Measurements from ENCODE around the gene TGFBR3. TPM values are rescaled to one million over a fixed set of nuclear protein-coding genes. Genes with fewer than 3 reads are reported as not detected.

The TGFBR3 gene
- total and polyA plus RNA-seq, 2 of the 13 experiments (the other 11 are each of a cell fraction or from before 2014, with no cell fraction given): 76.5 to 195 TPM

DNA sequence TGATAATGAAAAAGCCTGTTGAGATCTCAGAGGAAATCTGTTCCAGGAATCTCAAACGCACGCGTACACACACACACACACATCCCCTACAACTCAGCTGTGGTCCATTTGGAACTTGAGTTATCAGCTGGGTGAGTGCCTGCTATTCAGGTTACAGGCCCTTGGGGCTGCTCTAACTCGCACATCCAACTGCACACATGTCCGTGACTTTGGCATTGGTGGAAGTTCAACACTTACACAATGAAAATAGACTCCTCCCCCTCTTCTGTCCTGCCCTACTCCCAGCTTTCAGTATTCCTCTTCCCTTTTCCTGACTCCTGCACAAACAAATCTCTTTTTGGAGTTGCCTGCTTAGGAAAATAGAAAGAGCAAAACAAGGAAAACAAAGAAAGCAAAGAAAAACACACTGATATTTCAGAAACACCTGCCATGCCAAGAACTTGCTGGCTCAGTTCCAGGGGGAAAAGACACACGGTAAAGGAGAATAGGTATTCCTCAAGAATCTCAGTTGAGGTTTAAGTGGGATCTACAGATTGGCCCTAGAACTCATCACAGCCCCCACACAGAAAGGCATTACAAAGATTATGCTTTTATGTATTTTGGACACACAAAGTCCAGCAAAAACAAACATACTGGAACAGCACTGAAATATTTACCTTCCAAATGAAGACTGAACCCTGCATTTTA is 140.9 kb downstream of the TGFBR3 start (continued):
- TF ChIP-seq, protein P1, sequence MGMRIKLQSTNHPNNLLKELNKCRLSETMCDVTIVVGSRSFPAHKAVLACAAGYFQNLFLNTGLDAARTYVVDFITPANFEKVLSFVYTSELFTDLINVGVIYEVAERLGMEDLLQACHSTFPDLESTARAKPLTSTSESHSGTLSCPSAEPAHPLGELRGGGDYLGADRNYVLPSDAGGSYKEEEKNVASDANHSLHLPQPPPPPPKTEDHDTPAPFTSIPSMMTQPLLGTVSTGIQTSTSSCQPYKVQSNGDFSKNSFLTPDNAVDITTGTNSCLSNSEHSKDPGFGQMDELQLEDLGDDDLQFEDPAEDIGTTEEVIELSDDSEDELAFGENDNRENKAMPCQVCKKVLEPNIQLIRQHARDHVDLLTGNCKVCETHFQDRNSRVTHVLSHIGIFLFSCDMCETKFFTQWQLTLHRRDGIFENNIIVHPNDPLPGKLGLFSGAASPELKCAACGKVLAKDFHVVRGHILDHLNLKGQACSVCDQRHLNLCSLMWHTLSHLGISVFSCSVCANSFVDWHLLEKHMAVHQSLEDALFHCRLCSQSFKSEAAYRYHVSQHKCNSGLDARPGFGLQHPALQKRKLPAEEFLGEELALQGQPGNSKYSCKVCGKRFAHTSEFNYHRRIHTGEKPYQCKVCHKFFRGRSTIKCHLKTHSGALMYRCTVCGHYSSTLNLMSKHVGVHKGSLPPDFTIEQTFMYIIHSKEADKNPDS (CRISPR knock-in tag; IDR thresholded peaks at IDR 0.05): no peak
- no peak for TF ChIP-seq HNRNPH1 (optimal IDR thresholded peaks at IDR 0.05; ENCODE audit: low read depth, low read length)
- TF ChIP-seq NCOA2 (CRISPR knock-in tag; IDR thresholded peaks at IDR 0.05): peak; percentile 48
- TF ChIP-seq ZNF577 (CRISPR knock-in tag; IDR thresholded peaks at IDR 0.05; ENCODE audit: borderline replicate concordance, low read depth): no peak
- no peak for TF ChIP-seq ZNF101 (CRISPR knock-in tag; IDR thresholded peaks at IDR 0.05; ENCODE audit: borderline replicate concordance, low read depth)
- TF ChIP-seq SP4 (CRISPR knock-in tag; IDR thresholded peaks at IDR 0.05): no peak
- no peak for TF ChIP-seq NBN (conservative IDR thresholded peaks at IDR 0.05)
- no peak for TF ChIP-seq MTA3 (CRISPR knock-in tag; IDR thresholded peaks at IDR 0.05)
- TF ChIP-seq, protein P2, sequence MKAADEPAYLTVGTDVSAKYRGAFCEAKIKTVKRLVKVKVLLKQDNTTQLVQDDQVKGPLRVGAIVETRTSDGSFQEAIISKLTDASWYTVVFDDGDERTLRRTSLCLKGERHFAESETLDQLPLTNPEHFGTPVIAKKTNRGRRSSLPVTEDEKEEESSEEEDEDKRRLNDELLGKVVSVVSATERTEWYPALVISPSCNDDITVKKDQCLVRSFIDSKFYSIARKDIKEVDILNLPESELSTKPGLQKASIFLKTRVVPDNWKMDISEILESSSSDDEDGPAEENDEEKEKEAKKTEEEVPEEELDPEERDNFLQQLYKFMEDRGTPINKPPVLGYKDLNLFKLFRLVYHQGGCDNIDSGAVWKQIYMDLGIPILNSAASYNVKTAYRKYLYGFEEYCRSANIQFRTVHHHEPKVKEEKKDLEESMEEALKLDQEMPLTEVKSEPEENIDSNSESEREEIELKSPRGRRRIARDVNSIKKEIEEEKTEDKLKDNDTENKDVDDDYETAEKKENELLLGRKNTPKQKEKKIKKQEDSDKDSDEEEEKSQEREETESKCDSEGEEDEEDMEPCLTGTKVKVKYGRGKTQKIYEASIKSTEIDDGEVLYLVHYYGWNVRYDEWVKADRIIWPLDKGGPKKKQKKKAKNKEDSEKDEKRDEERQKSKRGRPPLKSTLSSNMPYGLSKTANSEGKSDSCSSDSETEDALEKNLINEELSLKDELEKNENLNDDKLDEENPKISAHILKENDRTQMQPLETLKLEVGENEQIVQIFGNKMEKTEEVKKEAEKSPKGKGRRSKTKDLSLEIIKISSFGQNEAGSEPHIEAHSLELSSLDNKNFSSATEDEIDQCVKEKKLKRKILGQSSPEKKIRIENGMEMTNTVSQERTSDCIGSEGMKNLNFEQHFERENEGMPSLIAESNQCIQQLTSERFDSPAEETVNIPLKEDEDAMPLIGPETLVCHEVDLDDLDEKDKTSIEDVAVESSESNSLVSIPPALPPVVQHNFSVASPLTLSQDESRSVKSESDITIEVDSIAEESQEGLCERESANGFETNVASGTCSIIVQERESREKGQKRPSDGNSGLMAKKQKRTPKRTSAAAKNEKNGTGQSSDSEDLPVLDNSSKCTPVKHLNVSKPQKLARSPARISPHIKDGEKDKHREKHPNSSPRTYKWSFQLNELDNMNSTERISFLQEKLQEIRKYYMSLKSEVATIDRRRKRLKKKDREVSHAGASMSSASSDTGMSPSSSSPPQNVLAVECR (CRISPR knock-in tag; IDR thresholded peaks at IDR 0.05; ENCODE audit: borderline replicate concordance): peak; percentile 27; the same call in 1 of the 2 replicates
- TF ChIP-seq SPEN (CRISPR knock-in tag; IDR thresholded peaks at IDR 0.05; ENCODE audit: low read depth): no peak
- no peak for TF ChIP-seq ZNF678 (CRISPR knock-in tag; IDR thresholded peaks at IDR 0.05)
- TF ChIP-seq MED1 (CRISPR knock-in tag; IDR thresholded peaks at IDR 0.05): peak; percentile 42; the same call in 1 of the 2 replicates
- no peak for TF ChIP-seq JUND (CRISPR knock-in tag; IDR thresholded peaks at IDR 0.05)
- no peak for TF ChIP-seq PRMT3 (CRISPR knock-in tag; IDR thresholded peaks at IDR 0.05; ENCODE audit: borderline replicate concordance, low read depth)
- 0 out of 2 replicates have a peak, but pooled peaks have one; percentile 34 for TF ChIP-seq ISL2 (CRISPR knock-in tag; IDR thresholded peaks at IDR 0.05)
- no peak for TF ChIP-seq CAMTA2 (CRISPR knock-in tag; IDR thresholded peaks at IDR 0.05; ENCODE audit: borderline replicate concordance)
- no peak for TF ChIP-seq ZNF572 (CRISPR knock-in tag; IDR thresholded peaks at IDR 0.05)
- no peak for TF ChIP-seq KDM5A (IDR thresholded peaks at IDR 0.05; ENCODE audit: borderline replicate concordance, low read length)
- TF ChIP-seq SAFB2 (CRISPR knock-in tag; IDR thresholded peaks at IDR 0.05; ENCODE audit: borderline replicate concordance, low read depth): no peak
- no peak for TF ChIP-seq ATAD3A (CRISPR knock-in tag; IDR thresholded peaks at IDR 0.05)
- TF ChIP-seq, protein P3, sequence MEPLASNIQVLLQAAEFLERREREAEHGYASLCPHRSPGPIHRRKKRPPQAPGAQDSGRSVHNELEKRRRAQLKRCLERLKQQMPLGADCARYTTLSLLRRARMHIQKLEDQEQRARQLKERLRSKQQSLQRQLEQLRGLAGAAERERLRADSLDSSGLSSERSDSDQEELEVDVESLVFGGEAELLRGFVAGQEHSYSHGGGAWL (CRISPR knock-in tag; IDR thresholded peaks at IDR 0.05): no peak
- no peak for TF ChIP-seq ETV6 (CRISPR knock-in tag; conservative IDR thresholded peaks at IDR 0.05)
- no peak for TF ChIP-seq SNAI1 (CRISPR knock-in tag; IDR thresholded peaks at IDR 0.05; ENCODE audit: borderline replicate concordance)
- no peak for TF ChIP-seq NFYC (CRISPR knock-in tag; IDR thresholded peaks at IDR 0.05)
- TF ChIP-seq ZNF224 (CRISPR knock-in tag; IDR thresholded peaks at IDR 0.05): no peak
- TF ChIP-seq RFX3 (CRISPR knock-in tag; IDR thresholded peaks at IDR 0.05): no peak
